GM23248 (cell line): ENCODE data around the gene REC8. TPM values are rescaled to one million over a fixed set of nuclear protein-coding genes. Genes with fewer than 3 reads are reported as not detected.
A peak's percentile ranks its signal among the peaks of the same experiment; 100 is the strongest.

Experiments used
- DNase-seq: peaks from one replicate; pipeline ENCODE4 v3.0.0-alpha.2; 2015
- H2AFZ ChIP-seq: fragments of 200-600 bp; sonication (generic); 2 replicates; pipeline ENCODE4 v1.6.1; 2016; ENCODE audit warnings: antibody characterized with exemption
- H3F3A ChIP-seq: fragments of 200-600 bp; sonication (generic); 2 replicates; pipeline ENCODE4 v1.6.1; 2016; ENCODE audit warnings: mild to moderate bottlenecking, antibody characterized with exemption, mixed run types; ENCODE audit not compliant: insufficient read depth
- H3K27ac ChIP-seq: fragments of 200-600 bp; sonication (generic); 2 replicates; pipeline ENCODE4 v1.5.1; 2016; ENCODE audit warnings: mild to moderate bottlenecking
- H3K27me3 ChIP-seq: fragments of 200-600 bp; sonication (generic); replicated peaks from 2 replicates; pipeline ENCODE4 v1.6.1; 2016; ENCODE audit warnings: mild to moderate bottlenecking; ENCODE audit not compliant: insufficient read depth
- H3K36me3 ChIP-seq: fragments of 200-600 bp; sonication (generic); 2 replicates; pipeline ENCODE4 v1.6.1; 2016; ENCODE audit warnings: low read depth, mild to moderate bottlenecking
- H3K4me1 ChIP-seq: fragments of 200-600 bp; sonication (generic); 2 replicates; pipeline ENCODE4 v1.6.1; 2016; ENCODE audit warnings: mild to moderate bottlenecking; ENCODE audit not compliant: insufficient read depth
- H3K4me2 ChIP-seq: fragments of 200-600 bp; sonication (generic); one replicate; pipeline ENCODE4 v1.6.1; 2016; ENCODE audit warnings: mild to moderate bottlenecking; ENCODE audit not compliant: unreplicated experiment
- H3K4me3 ChIP-seq: fragments of 200-600 bp; sonication (generic); 2 replicates; pipeline ENCODE4 v1.5.1; 2016; ENCODE audit warnings: mild to moderate bottlenecking
- H3K79me2 ChIP-seq: fragments of 200-600 bp; sonication (generic); 2 replicates; pipeline ENCODE4 v1.6.1; 2016; ENCODE audit warnings: mild to moderate bottlenecking; ENCODE audit not compliant: insufficient read depth
- H3K9ac ChIP-seq: fragments of 200-600 bp; sonication (generic); 2 replicates; pipeline ENCODE4 v1.6.1; 2016; ENCODE audit warnings: mild to moderate bottlenecking
- H3K9me2 ChIP-seq: fragments of 200-600 bp; sonication (generic); 2 replicates; pipeline ENCODE4 v1.6.1; 2016; ENCODE audit warnings: mixed run types, mild to moderate bottlenecking, moderate library complexity; ENCODE audit not compliant: insufficient read depth
- H3K9me3 ChIP-seq: fragments of 200-600 bp; sonication (generic); one replicate; pipeline ENCODE4 v1.6.1; 2017; ENCODE audit warnings: low read depth
- H4K20me1 ChIP-seq: fragments of 200-600 bp; sonication (generic); 2 replicates; pipeline ENCODE4 v1.6.0; 2016; ENCODE audit not compliant: insufficient read depth
- EZH2 ChIP-seq: fragments of 200-600 bp; sonication (generic); IDR thresholded peaks from 2 replicates; pipeline ENCODE4 v1.6.1; 2018; ENCODE audit warnings: antibody characterized with exemption, mild to moderate bottlenecking; ENCODE audit not compliant: insufficient read depth, poor library complexity, severe bottlenecking
- EZH2phosphoT487 ChIP-seq: fragments of 200-600 bp; sonication (generic); IDR thresholded peaks from 2 replicates; pipeline ENCODE4 v1.6.1; 2018; ENCODE audit warnings: antibody characterized with exemption, moderate library complexity, mild to moderate bottlenecking, low read depth; ENCODE audit not compliant: insufficient read depth
- WGBS, 2 experiments: methylation state at CpG; one replicate each; pipeline ENCODE4 v1.1.6; 2015 to 2017; ENCODE audit warnings: low lambda C conversion rate in 2 of 2, low coverage in 1 of 2; ENCODE audit errors: missing lambda C conversion rate in 2 of 2; 5-methylcytosine and 5-hydroxymethylcytosine counted together
- in situ Hi-C: fragments of 300-500 bp; cut with MboI; formaldehyde crosslinking; loops from 2 replicates; pipeline ENCODE4 v1.15.0; 2020
- polyA plus RNA-seq: library from polyadenylated mRNA; unstranded; fragments of >200 nt; fragmentation: Nextera tagmentation; extraction: Ambion mirVana; gene quantifications from 2 replicates; pipeline ENCODE4 v1.2.1, GENCODE V29; 2016
- total RNA-seq: library from RNA; depleted of rRNA; stranded (reverse); fragments of >200 nt; shearing (Covaris generic); gene quantifications from 2 replicates; pipeline ENCODE4 v1.2.3, GENCODE V29; 2014

REC8 gene
- total and polyA plus RNA-seq, 2 experiments from 2014 or later, result 1.4 to 2.4 TPM

- H3K27me3 ChIP-seq, result no peaks in the 10 kb centered on the region
Observed at GRCh38 chr14:24145219-24145618, 26.7 kb upstream of the REC8 start.

GRCh38 chr14:24145690-24146452 is 26.0 kb upstream of the REC8 start:
- WGBS, 2 experiments, result 15 to 17% methylated on average over 9 of the region's 9 CpGs
- TF ChIP-seq EZH2 (no peak), EZH2phosphoT487 (no peak)
- Histone ChIP-seq H3K9me2 (no peaks in the 10 kb centered on the region), H3K9ac (peak overlapping the region; percentile 80), H3K79me2 (peaks cover 55% of the 10 kb centered on the region), H2AFZ (peak overlapping the region; percentile 66), H3K27me3 (no peaks in the 10 kb centered on the region), H3K4me3 (peak overlapping the region; percentile 84), H3K9me3 (no peaks in the 10 kb centered on the region), H3K27ac (peak overlapping the region; percentile 79), H4K20me1 (no peaks in the 10 kb centered on the region), H3K4me2 (peak overlapping the region; percentile 83), H3K4me1 (peaks cover 37% of the 10 kb centered on the region), H3F3A (peaks cover 41% of the 10 kb centered on the region), H3K36me3 (peaks cover 8% of the 10 kb centered on the region; the same call in 1 of the 2 replicates)
- in situ Hi-C loops, result no loop called here
- peak; percentile 80 for DNase-seq

More at GRCh38 chr14:24145219-24145618, 26.7 kb upstream of the REC8 start:
- Histone ChIP-seq H2AFZ (no peak overlapping the region), H3K27ac (peak overlapping the region; percentile 79; the same call in 1 of the 2 replicates), H3K79me2 (peaks cover 55% of the 10 kb centered on the region), H3K4me3 (peak overlapping the region; percentile 84), H3K4me2 (peak overlapping the region; percentile 83), H3K4me1 (peaks cover 37% of the 10 kb centered on the region), H3F3A (peaks cover 41% of the 10 kb centered on the region), H3K9ac (peak overlapping the region; percentile 80), H3K36me3 (peaks cover 8% of the 10 kb centered on the region; the same call in 1 of the 2 replicates), H3K9me3 (no peaks in the 10 kb centered on the region), H4K20me1 (no peaks in the 10 kb centered on the region), H3K9me2 (no peaks in the 10 kb centered on the region)
- WGBS, 2 experiments, result 81 to 88% methylated on average over 2 of the region's 2 CpGs
- in situ Hi-C loops, result no loop called here
- no peak for DNase-seq
- TF ChIP-seq EZH2, result no peak
- no peak for TF ChIP-seq EZH2phosphoT487

GRCh38 chr14:24146453-24146977 is 25.4 kb upstream of the REC8 start, which contains the start of gene PSME2:
TSS of gene PSME2 (minus strand) at chr14:24146610. CDS start at chr14:24146581, 29 bp downstream.
- no peaks in the 10 kb centered on the region for H3K9me2 ChIP-seq
- DNase-seq, result peak; percentile 95
- H3K4me2 ChIP-seq, result peak within 1 kb of the TSS; percentile 85
- H3K4me1 ChIP-seq, result peaks cover 37% of the 10 kb centered on the region
- H3K79me2 ChIP-seq, result peaks cover 55% of the 10 kb centered on the region
- peak within 1 kb of the TSS; percentile 79 for H3K27ac ChIP-seq
- H3K36me3 ChIP-seq, result peaks cover 8% of the 10 kb centered on the region; the same call in 1 of the 2 replicates
- in situ Hi-C loops, result no loop called here
- peak within 1 kb of the TSS; percentile 80 for H3K9ac ChIP-seq
- 0 to 1% methylated on average over 7 to 25 of the region's 25 CpGs for WGBS, 2 experiments
- no peaks in the 10 kb centered on the region for H4K20me1 ChIP-seq
- H3F3A ChIP-seq, result peaks cover 41% of the 10 kb centered on the region
- H3K27me3 ChIP-seq, result no peaks in the 10 kb centered on the region
- peak within 1 kb of the TSS; percentile 84 for H3K4me3 ChIP-seq
- H3K9me3 ChIP-seq, result no peaks in the 10 kb centered on the region
- H2AFZ ChIP-seq, result peak within 1 kb of the TSS; percentile 66
- TF ChIP-seq EZH2phosphoT487 (no peak), EZH2 (no peak)

- H3K27ac ChIP-seq, result peak within 1 kb of the TSS; percentile 79
- no peaks in the 10 kb centered on the region for H3K27me3 ChIP-seq
- peak within 1 kb of the TSS; percentile 84 for H3K4me3 ChIP-seq
- H3K4me1 ChIP-seq, result peaks cover 32% of the 10 kb centered on the region
- in situ Hi-C loops, result no loop called here
- H2AFZ ChIP-seq, result peak within 1 kb of the TSS; percentile 66
- TF ChIP-seq EZH2 (no peak), EZH2phosphoT487 (no peak)
- DNase-seq, result peak; percentile 99
- H3K9me2 ChIP-seq, result no peaks in the 10 kb centered on the region
- peak within 1 kb of the TSS; percentile 80 for H3K9ac ChIP-seq
- 0 to 2% methylated on average over 34 to 39 of the region's 57 CpGs for WGBS, 2 experiments
- H4K20me1 ChIP-seq, result no peaks in the 10 kb centered on the region
- H3K4me2 ChIP-seq, result peak within 1 kb of the TSS; percentile 85
- H3K79me2 ChIP-seq, result peaks cover 55% of the 10 kb centered on the region
- peaks cover 37% of the 10 kb centered on the region for H3F3A ChIP-seq
- H3K9me3 ChIP-seq, result no peaks in the 10 kb centered on the region
- peaks cover 8% of the 10 kb centered on the region; the same call in 1 of the 2 replicates for H3K36me3 ChIP-seq
Observed at GRCh38 chr14:24146978-24147760, 24.7 kb upstream of the REC8 start, which contains the start of gene RNF31. TSS of gene RNF31 (plus strand) at chr14:24147498. CDS start at chr14:24147699, 201 bp downstream.
